ENCODE measurements around the gene MYO1B. TPM values are rescaled to one million over a fixed set of nuclear protein-coding genes. Genes with fewer than 3 reads are reported as not detected.

The MYO1B gene
- total and polyA plus RNA-seq, 8 donors, result 28.6 to 102 (median 54.7) TPM

DNA sequence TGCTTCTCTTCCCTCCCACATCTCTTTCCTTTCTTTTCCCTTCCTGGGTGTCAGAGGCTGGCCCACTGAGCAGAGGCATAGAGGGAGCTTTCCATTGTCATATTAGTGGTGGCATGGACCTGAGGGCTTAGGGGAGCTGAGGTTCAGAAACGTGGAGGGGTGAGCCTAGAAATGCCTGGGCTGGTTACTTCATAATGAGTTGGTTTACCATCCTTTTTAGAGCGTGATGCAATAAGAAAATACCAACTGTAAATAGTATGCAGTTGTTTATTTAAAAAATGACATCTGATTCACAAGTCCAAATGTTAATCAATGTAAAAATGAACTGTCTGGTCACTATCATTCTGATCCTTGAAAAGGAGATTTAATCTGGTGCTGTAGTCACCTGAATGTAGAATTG, 46.3 kb downstream of the MYO1B start:
- no peaks in the 10 kb centered on the region for H3K27me3 ChIP-seq
- peaks cover 6 to 40% (median 38%) of the 10 kb centered on the region in 3 donors for H3K4me1 ChIP-seq
- H3K36me3 ChIP-seq, result no peaks in the 10 kb centered on the region
- TF ChIP-seq, protein P1, sequence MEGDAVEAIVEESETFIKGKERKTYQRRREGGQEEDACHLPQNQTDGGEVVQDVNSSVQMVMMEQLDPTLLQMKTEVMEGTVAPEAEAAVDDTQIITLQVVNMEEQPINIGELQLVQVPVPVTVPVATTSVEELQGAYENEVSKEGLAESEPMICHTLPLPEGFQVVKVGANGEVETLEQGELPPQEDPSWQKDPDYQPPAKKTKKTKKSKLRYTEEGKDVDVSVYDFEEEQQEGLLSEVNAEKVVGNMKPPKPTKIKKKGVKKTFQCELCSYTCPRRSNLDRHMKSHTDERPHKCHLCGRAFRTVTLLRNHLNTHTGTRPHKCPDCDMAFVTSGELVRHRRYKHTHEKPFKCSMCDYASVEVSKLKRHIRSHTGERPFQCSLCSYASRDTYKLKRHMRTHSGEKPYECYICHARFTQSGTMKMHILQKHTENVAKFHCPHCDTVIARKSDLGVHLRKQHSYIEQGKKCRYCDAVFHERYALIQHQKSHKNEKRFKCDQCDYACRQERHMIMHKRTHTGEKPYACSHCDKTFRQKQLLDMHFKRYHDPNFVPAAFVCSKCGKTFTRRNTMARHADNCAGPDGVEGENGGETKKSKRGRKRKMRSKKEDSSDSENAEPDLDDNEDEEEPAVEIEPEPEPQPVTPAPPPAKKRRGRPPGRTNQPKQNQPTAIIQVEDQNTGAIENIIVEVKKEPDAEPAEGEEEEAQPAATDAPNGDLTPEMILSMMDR (IDR thresholded peaks at IDR 0.05), result no peak
- H3K4me3 ChIP-seq, result no peak overlapping the region
- DNase-seq, result no peak
- FAIRE-seq, result no peak
- 61% methylated on average over 2 of the region's 2 CpGs for WGBS, 2 donors
- intact Hi-C loops (cut with DNase I), result no loop called here
- H3K9me3 ChIP-seq, result no peaks in the 10 kb centered on the region
- no peak for ATAC-seq
- no peak overlapping the region for H3K27ac ChIP-seq

- H3K4me1 ChIP-seq, result peaks cover 6 to 41% (median 38%) of the 10 kb centered on the region in 3 donors
- H3K36me3 ChIP-seq, result no peaks in the 10 kb centered on the region
- TF ChIP-seq, protein P1 (IDR thresholded peaks at IDR 0.05), result no peak
- no peak for DNase-seq
- H3K27ac ChIP-seq, result no peak overlapping the region
- ATAC-seq, result no peak
- no peaks in the 10 kb centered on the region for H3K9me3 ChIP-seq
- H3K27me3 ChIP-seq, result no peaks in the 10 kb centered on the region
- no peak for FAIRE-seq
- intact Hi-C loops (cut with DNase I), result no loop called here
- H3K4me3 ChIP-seq, result no peak overlapping the region
Observed at GRCh38 chr2:191292869-191293268, 47.7 kb downstream of the MYO1B start.

DNA sequence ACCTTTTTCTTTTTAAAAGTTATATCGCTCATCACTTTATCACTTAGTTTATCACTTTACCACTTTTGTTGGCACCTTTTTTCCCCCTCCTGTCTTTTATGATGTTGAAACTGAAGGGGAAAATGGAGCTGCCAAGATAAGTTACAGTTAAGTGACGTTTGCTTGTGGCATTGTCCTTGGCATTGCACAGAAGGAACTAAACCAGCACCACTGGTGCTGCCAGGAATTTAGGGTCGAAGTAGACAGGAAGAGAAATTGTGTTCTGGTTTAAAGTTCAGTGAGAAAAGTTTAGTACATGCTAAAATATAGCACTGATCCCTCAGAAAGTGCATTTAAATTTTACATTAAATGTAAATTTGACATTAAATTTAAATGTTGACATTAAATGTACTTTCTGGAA, 49.9 kb downstream of the MYO1B start:
- Histone ChIP-seq H3K27me3 (no peaks in the 10 kb centered on the region), H3K4me3 (no peak overlapping the region), H3K27ac (peak overlapping the region in 2 of 4 donors; percentile 37 to 67), H3K4me1 (peaks cover 6 to 41% (median 38%) of the 10 kb centered on the region in 3 donors), H3K36me3 (no peaks in the 10 kb centered on the region), H3K9me3 (no peaks in the 10 kb centered on the region)
- intact Hi-C loops (cut with DNase I), result no loop called here
- DNase-seq (peak in 2 of 6 donors; percentile 18 to 35), ATAC-seq (peak; percentile 73 to 88 (median 84)), FAIRE-seq (no peak)
- TF ChIP-seq, protein P1 (IDR thresholded peaks at IDR 0.05), result no peak
- 9 to 11% methylated on average over 3 of the region's 3 CpGs for WGBS, 2 donors

DNA sequence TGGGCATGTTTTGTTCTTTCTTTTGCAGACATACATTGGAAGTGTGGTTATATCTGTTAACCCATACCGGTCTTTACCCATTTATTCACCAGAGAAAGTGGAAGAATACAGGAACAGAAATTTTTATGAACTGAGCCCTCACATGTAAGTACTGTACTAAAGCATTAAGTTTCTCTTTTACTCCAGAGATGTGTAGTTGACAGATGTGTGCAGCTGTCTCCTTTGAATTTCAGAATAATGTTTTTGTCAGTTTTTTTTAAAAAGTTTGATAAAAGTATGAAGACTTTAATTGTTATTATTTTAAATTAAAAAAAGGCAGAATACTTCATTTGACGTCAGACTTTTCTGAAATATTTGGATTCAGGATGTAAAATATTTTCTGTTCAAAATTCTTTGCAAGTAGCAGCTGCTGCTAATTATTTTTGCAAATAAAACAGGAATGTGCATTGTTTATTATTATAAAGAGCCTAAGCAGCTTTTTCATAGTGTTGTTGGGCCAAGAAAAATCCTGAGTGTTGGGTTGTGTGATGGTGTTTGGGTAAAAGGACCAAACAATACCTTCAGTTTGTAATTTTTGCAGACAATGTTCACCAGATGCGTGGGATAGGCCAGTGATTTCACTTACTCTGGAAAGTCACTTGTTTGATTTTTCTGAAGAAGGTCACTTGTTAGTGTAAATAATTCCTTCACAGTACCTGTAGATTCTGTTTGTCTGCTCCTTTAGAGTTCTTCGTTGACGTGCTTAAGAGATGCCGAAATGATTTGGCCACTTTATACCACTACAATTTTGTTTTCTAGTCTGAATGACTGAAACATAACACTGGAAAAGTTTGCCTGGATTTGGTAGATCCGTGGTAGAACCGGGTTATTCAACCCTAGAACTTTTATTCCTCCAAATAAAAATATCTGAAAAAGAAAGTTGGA, 51.1 kb downstream of the MYO1B start:
- peaks cover 6 to 34% (median 32%) of the 10 kb centered on the region in 3 donors for H3K4me1 ChIP-seq
- 71 to 76% methylated on average over 8 of the region's 8 CpGs for WGBS, 2 donors
- intact Hi-C loops (cut with DNase I), result no loop called here
- H3K27me3 ChIP-seq, result no peaks in the 10 kb centered on the region
- H3K27ac ChIP-seq, result peak overlapping the region in 1 of 4 donors; percentile 37
- H3K36me3 ChIP-seq, result no peaks in the 10 kb centered on the region
- no peak for DNase-seq
- no peak overlapping the region for H3K4me3 ChIP-seq
- no peak for FAIRE-seq
- ATAC-seq, result no peak
- TF ChIP-seq, protein P1 (IDR thresholded peaks at IDR 0.05), result no peak
- H3K9me3 ChIP-seq, result no peaks in the 10 kb centered on the region

GRCh38 chr2:191297033-191297432, 51.8 kb downstream of the MYO1B start:
- TF ChIP-seq, protein P1 (IDR thresholded peaks at IDR 0.05), result no peak
- no peak for ATAC-seq
- Histone ChIP-seq H3K4me1 (peaks cover 6 to 29% (median 25%) of the 10 kb centered on the region in 3 donors), H3K36me3 (no peaks in the 10 kb centered on the region), H3K4me3 (no peak overlapping the region), H3K9me3 (no peaks in the 10 kb centered on the region), H3K27me3 (no peaks in the 10 kb centered on the region), H3K27ac (no peak overlapping the region)
- whole genome bisulfite sequencing, 2 donors, result 68% methylated on average over 5 of the region's 5 CpGs
- intact Hi-C loops (cut with DNase I), result no loop called here
- FAIRE-seq, result no peak
- no peak for DNase-seq
